ENCODE results near the gene GALT. TPM values are rescaled to one million over a fixed set of nuclear protein-coding genes. Genes with fewer than 3 reads are reported as not detected.

The GALT gene
- total and polyA plus RNA-seq, 2 of the 13 experiments (the other 11 are each of a cell fraction or from before 2014, with no cell fraction given): 40.4 to 46.3 TPM

DNA sequence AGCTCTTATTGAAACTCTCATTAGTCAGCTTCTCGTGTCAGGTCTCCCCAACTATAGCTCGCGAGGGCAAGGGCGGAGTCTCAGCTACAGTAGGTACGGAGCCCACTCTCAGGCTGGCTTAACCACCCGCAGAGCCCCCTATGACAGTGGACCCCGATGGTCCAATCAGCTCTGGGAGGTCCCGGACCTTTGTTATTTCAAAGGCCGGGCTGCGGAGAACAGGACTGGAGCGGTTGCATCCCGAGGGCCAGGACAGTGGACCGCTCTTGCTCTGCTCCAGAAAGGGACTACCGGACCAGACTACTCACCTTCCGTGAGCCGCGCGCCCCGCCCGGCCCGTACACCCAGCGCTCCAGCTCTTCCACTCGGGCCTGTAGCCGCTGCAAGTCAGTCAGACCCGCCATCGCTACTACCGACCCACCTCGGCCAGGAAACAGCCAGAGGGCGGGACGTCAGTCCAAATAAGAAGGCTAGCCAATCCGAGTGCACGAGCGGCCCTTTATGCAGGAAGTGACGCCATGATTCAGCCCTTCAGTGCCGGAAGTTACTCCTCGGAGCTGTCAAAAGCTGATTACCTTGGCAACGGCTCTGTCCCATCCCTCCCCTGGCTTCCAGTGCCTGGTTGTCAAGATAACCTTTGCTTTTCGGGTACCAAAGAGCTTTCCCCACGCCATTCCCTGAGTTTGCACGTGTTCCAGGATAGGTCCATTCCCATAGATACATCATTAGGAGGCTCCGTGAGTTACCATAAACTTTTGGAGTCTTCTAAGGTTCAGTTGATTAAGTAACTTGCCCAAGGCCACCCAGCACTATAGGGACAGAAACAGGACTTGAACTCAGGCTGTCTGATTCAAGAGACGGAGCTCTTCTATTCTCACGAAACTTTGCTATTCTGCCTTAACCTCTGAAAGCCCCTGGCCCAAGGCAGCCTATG is 26.1 kb upstream of the GALT start, which contains the start of gene DCTN3 (continued):
- TF ChIP-seq ZHX1 (CRISPR knock-in tag; IDR thresholded peaks at IDR 0.05; ENCODE audit: low read depth): no peak
- peak; percentile 95 for TF ChIP-seq SAP130 (CRISPR knock-in tag; IDR thresholded peaks at IDR 0.05; ENCODE audit: low read depth)
- TF ChIP-seq IKZF4 (CRISPR knock-in tag; IDR thresholded peaks at IDR 0.05; ENCODE audit: borderline replicate concordance, low read depth, not compliant biosample characterization): no peak
- TF ChIP-seq, protein P1, sequence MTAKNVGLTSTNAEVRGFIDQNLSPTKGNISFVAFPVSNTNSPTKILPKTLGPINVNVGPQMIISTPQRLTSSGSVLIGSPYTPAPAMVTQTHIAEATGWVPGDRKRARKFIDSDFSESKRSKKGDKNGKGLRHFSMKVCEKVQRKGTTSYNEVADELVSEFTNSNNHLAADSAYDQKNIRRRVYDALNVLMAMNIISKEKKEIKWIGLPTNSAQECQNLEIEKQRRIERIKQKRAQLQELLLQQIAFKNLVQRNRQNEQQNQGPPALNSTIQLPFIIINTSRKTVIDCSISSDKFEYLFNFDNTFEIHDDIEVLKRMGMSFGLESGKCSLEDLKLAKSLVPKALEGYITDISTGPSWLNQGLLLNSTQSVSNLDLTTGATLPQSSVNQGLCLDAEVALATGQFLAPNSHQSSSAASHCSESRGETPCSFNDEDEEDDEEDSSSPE (CRISPR knock-in tag; IDR thresholded peaks at IDR 0.05): peak; percentile 61
- TF ChIP-seq, protein P2, sequence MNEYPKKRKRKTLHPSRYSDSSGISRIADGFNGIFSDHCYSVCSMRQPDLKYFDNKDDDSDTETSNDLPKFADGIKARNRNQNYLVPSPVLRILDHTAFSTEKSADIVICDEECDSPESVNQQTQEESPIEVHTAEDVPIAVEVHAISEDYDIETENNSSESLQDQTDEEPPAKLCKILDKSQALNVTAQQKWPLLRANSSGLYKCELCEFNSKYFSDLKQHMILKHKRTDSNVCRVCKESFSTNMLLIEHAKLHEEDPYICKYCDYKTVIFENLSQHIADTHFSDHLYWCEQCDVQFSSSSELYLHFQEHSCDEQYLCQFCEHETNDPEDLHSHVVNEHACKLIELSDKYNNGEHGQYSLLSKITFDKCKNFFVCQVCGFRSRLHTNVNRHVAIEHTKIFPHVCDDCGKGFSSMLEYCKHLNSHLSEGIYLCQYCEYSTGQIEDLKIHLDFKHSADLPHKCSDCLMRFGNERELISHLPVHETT (CRISPR knock-in tag; conservative IDR thresholded peaks at IDR 0.05): no peak
- TF ChIP-seq ZNF768 (CRISPR knock-in tag; IDR thresholded peaks at IDR 0.05): no peak; the same call in 1 of the 2 replicates
- TF ChIP-seq DPF2 (CRISPR knock-in tag; IDR thresholded peaks at IDR 0.05; ENCODE audit: borderline replicate concordance, low read depth): no peak
- TF ChIP-seq ZNF180 (CRISPR knock-in tag; IDR thresholded peaks at IDR 0.05; ENCODE audit: borderline replicate concordance, low read depth): 0 out of 2 replicates have a peak, but pooled peaks have one; percentile 13
- TF ChIP-seq POGZ (CRISPR knock-in tag; IDR thresholded peaks at IDR 0.05): peak; percentile 76
- no peak for TF ChIP-seq FOXK2 (IDR thresholded peaks at IDR 0.05)
- peak; percentile 78 for TF ChIP-seq ZNF687 (CRISPR knock-in tag; IDR thresholded peaks at IDR 0.05)
- no peak for TF ChIP-seq DZIP1 (CRISPR knock-in tag; IDR thresholded peaks at IDR 0.05)
- no peak for TF ChIP-seq ZNF530 (CRISPR knock-in tag; IDR thresholded peaks at IDR 0.05; ENCODE audit: low read depth)
- TF ChIP-seq ZBTB21 (CRISPR knock-in tag; IDR thresholded peaks at IDR 0.05): peak; percentile 64
- TF ChIP-seq ZIK1 (CRISPR knock-in tag; IDR thresholded peaks at IDR 0.05; ENCODE audit: borderline replicate concordance, low read depth): no peak
- TF ChIP-seq ZSCAN30 (CRISPR knock-in tag; IDR thresholded peaks at IDR 0.05): no peak

Measured in HepG2 (cell line).